ENCODE measurements around the gene CD2.

CD2 gene

GRCh38 chr1:116805398-116805797 is 51.2 kb downstream of the CD2 start:
- TF ChIP-seq CTCF (IDR thresholded peaks at IDR 0.05; ENCODE audit: control extremely low read depth, extremely low read depth, low read depth, missing control alignments), result no peak
- DNase-seq (ENCODE audit: extremely low spot score), result no peak
- CTCF ChIA-PET, result interaction anchor here (1.0 to 1.5 kb wide), 6 partner anchors 10 to 67 kb away, joined by 3 to 6 read pairs (median 4); no protein-coding TSS in a partner anchor
- POLR2A ChIA-PET, result no interaction called here

- DNase-seq (ENCODE audit: extremely low spot score), result peak; percentile 18
- no peak for TF ChIP-seq CTCF (IDR thresholded peaks at IDR 0.05; ENCODE audit: control extremely low read depth, extremely low read depth, low read depth, missing control alignments)
- POLR2A ChIA-PET, result no interaction called here
- CTCF ChIA-PET, result interaction anchor here (1.0 to 1.8 kb wide), 4 partner anchors 9 to 52 kb away, joined by 4 to 10 read pairs (median 4); partner anchors contain the start of gene CD2
Measured at GRCh38 chr1:116806245-116806644, 52.0 kb downstream of the CD2 start.

GRCh38 chr1:116806671-116807070 is 52.4 kb downstream of the CD2 start:
- ChIA-PET CTCF (interaction anchor here (0.8 to 1.8 kb wide), 5 partner anchors 10 to 52 kb away, joined by 3 to 10 read pairs (median 4); partner anchors contain the start of gene CD2), POLR2A (no interaction called here)
- TF ChIP-seq CTCF (IDR thresholded peaks at IDR 0.05; ENCODE audit: control extremely low read depth, extremely low read depth, low read depth, missing control alignments), result no peak

GRCh38 chr1:116807394-116808199 is 53.4 kb downstream of the CD2 start:
- DNase-seq (ENCODE audit: extremely low spot score), result no peak
- no peak for TF ChIP-seq CTCF (IDR thresholded peaks at IDR 0.05; ENCODE audit: control extremely low read depth, extremely low read depth, low read depth, missing control alignments)
- POLR2A ChIA-PET, result no interaction called here
- CTCF ChIA-PET, result interaction anchor here (0.8 to 1.8 kb wide), 3 partner anchors 11 to 53 kb away, joined by 3 to 10 read pairs (median 4); partner anchors contain the start of gene CD2

More at GRCh38 chr1:116806671-116807070, 52.4 kb downstream of the CD2 start:
- DNase-seq (ENCODE audit: extremely low spot score), result no peak

- ChIA-PET CTCF (interaction anchor here (0.9 to 1.8 kb wide), 2 partner anchors 10 to 54 kb away, joined by 3 to 4 read pairs; partner anchors contain the start of gene CD2), POLR2A (no interaction called here)
- TF ChIP-seq CTCF (IDR thresholded peaks at IDR 0.05; ENCODE audit: control extremely low read depth, extremely low read depth, low read depth, missing control alignments), result no peak
- DNase-seq (ENCODE audit: extremely low spot score), result no peak
Measured at GRCh38 chr1:116808200-116808847, 54.1 kb downstream of the CD2 start.

GRCh38 chr1:116808848-116809508 is 54.7 kb downstream of the CD2 start:
- no peak for TF ChIP-seq CTCF (IDR thresholded peaks at IDR 0.05; ENCODE audit: control extremely low read depth, extremely low read depth, low read depth, missing control alignments)
- POLR2A ChIA-PET, result no interaction called here
- DNase-seq (ENCODE audit: extremely low spot score), result no peak
- CTCF ChIA-PET, result interaction anchor here (0.9 kb wide), 1 partner anchor 10 kb away, joined by 3 read pairs; no protein-coding TSS in a partner anchor
